ENCODE results near the gene KCNS1.
"Not testable (repeated sequence)": the region's sequence is repeated elsewhere in the genome, so short reads cannot be mapped to it uniquely, and the experiment has no call there.

The KCNS1 gene, protein sequence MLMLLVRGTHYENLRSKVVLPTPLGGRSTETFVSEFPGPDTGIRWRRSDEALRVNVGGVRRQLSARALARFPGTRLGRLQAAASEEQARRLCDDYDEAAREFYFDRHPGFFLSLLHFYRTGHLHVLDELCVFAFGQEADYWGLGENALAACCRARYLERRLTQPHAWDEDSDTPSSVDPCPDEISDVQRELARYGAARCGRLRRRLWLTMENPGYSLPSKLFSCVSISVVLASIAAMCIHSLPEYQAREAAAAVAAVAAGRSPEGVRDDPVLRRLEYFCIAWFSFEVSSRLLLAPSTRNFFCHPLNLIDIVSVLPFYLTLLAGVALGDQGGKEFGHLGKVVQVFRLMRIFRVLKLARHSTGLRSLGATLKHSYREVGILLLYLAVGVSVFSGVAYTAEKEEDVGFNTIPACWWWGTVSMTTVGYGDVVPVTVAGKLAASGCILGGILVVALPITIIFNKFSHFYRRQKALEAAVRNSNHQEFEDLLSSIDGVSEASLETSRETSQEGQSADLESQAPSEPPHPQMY

GRCh38 chr20:45100563-45101245 is at the start of gene KCNS1:
Gene KCNS1 (minus strand): TSS chr20:45101127. CDS start chr20:45099236, 1,891 bp downstream.
- no peak for DNase-seq (ENCODE audit: low read depth in 2 of 2)

GRCh38 chr20:45149062-45149461 is 48.1 kb upstream of the KCNS1 start:
- DNase-seq (ENCODE audit: low read depth in 2 of 2), result no peak

- DNase-seq (ENCODE audit: low read depth in 2 of 2), result no peak
Observed at GRCh38 chr20:45140836-45141235, 39.9 kb upstream of the KCNS1 start.

DNA sequence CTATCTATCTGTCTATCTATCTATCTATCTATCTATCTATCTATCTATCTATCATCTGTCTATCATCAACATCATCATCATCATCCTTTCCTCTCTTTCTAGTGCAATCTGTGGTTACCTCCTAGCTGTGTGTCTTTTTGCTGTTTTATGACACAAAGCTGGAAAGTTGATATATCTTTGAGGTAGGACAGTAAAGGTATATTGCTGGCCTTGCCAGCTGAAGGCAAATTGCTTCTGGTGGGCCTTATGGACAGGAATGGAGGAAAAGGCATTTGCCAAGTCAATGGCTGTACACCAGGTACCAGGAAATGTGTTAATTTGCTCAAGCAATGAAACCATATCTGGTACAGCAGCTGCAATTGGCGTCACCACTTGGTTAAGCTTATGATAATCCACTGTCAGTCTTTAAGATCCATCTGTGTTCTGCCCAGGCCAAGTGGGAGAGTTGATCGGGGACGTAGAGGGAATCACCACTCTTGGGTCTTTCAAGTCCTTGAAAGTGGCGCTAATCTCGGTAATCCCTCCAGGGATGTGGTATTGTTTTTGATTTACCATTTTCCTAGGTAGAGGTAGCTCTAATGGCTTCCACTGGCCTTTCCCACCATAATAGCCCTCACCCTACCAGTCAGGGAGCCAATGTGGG is 38.9 kb upstream of the KCNS1 start:
- DNase-seq (ENCODE audit: low read depth in 2 of 2), result not testable (repeated sequence)

GRCh38 chr20:45138561-45139300 is 37.8 kb upstream of the KCNS1 start:
- DNase-seq (ENCODE audit: low read depth in 2 of 2), result peak; percentile 47 to 75

GRCh38 chr20:45136911-45137310 is 36.0 kb upstream of the KCNS1 start:
- no peak for DNase-seq (ENCODE audit: low read depth in 2 of 2)

- DNase-seq (ENCODE audit: low read depth in 2 of 2), result no peak
Observed at GRCh38 chr20:45128099-45128498, 27.2 kb upstream of the KCNS1 start.

DNA sequence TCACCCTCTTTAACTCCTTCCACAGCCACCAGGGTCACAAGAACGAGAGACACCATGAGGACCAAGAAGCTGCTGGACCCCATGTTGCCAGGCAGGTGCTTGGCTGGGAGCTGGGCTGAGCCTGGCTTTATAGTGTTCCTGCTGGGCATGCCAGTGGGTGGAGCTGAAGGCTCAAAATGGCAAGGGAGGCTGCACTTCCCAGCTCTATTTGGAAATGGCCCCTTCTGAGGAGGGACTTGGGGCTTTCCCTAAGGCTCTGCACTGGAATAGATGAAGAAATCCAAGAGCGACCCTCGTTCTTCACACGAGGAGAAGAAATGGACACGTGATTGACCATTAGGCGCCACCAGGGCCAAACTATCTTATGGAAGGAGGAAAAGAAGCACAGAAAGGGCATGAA is 23.4 kb upstream of the KCNS1 start, which contains the start of gene WFDC12:
Gene WFDC12, minus strand, starts transcription at position 101 of the 400 bp plus-strand sequence. Its CDS starts 18 bp downstream, at position 83.
- DNase-seq (ENCODE audit: low read depth in 2 of 2), result no peak

- no peak for DNase-seq (ENCODE audit: low read depth in 2 of 2)
Observed at GRCh38 chr20:45121388-45121787, 20.5 kb upstream of the KCNS1 start.

- no peak for DNase-seq (ENCODE audit: low read depth in 2 of 2)
Observed at GRCh38 chr20:45119556-45120266, 18.8 kb upstream of the KCNS1 start.

- no peak for DNase-seq (ENCODE audit: low read depth in 2 of 2)
Observed at GRCh38 chr20:45118028-45118427, 17.1 kb upstream of the KCNS1 start.

- DNase-seq (ENCODE audit: low read depth in 2 of 2), result no peak
Observed at GRCh38 chr20:45117581-45117980, 16.7 kb upstream of the KCNS1 start.

DNA sequence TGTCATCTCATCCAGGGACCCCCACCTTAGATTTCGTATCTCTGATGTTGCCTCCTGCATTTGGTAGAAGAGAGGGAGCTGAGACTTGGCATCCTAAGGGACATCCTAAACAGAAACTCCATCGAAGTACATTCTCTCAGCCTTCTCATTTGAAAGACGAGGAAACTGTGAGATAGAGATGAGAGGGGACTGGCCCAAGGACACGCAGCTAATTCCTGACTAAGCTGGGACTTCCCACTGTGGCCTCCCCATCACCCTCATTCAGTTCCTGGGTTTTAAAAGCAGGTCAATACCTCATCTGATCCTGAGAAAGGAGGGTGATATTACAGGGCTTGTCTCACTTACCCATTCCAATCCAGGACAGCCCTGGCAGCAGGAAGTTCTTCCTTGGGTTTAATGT is 14.9 kb upstream of the KCNS1 start:
- DNase-seq (ENCODE audit: low read depth in 2 of 2), result no peak

DNA sequence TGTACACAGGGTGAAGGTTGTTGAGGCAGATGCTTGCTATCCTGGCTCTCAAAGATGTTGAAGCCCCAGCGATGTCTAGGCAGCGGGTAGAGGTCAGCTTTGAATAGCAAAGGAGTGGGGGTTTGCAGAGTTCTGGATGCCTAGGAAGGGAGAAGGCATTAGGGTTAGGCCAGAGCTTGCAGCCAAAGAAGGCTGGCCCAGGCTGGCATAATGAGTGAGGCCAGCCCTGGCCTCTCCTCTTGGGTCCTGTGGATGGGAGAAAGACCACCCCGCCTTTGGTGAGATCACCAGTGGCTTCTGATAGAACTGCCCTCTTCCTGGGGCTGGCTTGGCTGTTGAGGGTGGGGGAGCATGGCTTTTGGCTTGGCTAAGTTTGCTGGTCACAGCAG is 14.5 kb upstream of the KCNS1 start:
- DNase-seq (ENCODE audit: low read depth in 2 of 2), result no peak

GRCh38 chr20:45114465-45115385 is 13.8 kb upstream of the KCNS1 start, which contains the start of gene WFDC5:
Gene WFDC5 (minus strand): TSS chr20:45115174. CDS start chr20:45115083, 91 bp downstream.
- DNase-seq (ENCODE audit: low read depth in 2 of 2), result no peak

DNA sequence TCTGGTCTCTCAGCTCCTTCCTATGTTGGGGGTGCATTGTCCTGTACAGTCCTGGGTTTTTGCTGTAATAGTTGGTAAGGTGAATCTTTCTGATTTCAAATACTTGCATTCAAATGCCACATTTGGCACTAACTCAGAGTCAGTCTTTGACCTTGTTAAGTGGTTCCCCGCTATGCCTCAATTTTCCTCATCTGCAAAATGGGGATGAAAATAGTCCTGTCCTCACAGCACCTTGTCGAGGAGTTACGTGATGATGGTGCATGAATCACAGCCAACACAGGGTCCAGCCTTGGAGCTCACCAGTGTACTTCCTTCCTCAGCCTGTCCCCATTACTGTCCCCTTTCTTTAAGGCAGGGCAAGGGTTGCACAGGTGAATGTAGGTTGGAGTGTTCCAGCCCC is 12.9 kb upstream of the KCNS1 start:
- DNase-seq (ENCODE audit: low read depth in 2 of 2), result no peak

- no peak for DNase-seq (ENCODE audit: low read depth in 2 of 2)
Observed at GRCh38 chr20:45112754-45113153, 11.8 kb upstream of the KCNS1 start.

- DNase-seq (ENCODE audit: low read depth in 2 of 2), result no peak
Observed at GRCh38 chr20:45111799-45112471, 11.0 kb upstream of the KCNS1 start.

- no peak for DNase-seq (ENCODE audit: low read depth in 2 of 2)
Observed at GRCh38 chr20:45111285-45111684, 10.4 kb upstream of the KCNS1 start.

All from activated CD4-positive, alpha-beta T cell treated with anti-CD3 and anti-CD28 coated beads for 24 hours (primary cell).